NCI-H2196 (cell line): Measurements from ENCODE around the gene DUSP2.

ENCODE experiments used
- DNase-seq: peaks from one replicate; lab custom pipeline; 2025; ENCODE audit not compliant: unreplicated experiment; lab: John Stamatoyannopoulos, UW

The DUSP2 gene

DNA sequence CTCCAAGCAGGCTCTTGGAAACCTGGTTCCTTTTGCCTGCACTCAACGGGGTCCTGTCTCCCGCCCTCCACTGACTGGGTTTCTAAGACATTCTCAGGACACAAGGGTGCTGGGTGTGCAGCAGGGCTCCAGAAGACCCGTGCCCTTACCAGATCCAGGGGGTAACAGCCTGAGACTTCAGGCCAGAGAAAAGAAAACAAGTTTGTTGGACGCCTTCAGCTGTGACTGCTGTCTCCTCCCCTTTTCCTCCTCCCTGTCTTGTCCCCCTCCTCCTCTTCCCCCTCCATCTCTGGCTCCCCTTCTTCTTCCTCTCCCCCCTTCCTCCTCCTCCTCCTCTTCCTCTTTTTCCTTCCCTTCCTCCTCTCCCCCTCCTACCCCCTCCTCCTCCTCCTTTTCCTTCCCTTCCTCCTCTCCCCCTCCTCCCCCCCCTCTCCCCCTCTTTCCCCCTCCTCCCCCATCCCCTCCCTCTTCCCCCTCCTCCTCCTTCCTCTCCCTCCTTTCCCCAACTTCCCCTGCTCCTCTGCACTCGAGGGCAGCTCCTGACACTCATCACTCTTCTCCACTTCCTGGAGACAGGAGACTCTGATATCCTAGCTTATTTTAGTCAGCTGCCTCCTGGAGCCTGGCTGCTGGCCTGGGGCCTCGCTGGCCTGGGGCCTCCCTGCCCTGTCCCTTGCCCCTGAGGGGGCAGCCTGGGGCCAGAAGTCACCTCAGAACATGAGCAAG, 41.3 kb downstream of the DUSP2 start:
- no peak for DNase-seq

DNA sequence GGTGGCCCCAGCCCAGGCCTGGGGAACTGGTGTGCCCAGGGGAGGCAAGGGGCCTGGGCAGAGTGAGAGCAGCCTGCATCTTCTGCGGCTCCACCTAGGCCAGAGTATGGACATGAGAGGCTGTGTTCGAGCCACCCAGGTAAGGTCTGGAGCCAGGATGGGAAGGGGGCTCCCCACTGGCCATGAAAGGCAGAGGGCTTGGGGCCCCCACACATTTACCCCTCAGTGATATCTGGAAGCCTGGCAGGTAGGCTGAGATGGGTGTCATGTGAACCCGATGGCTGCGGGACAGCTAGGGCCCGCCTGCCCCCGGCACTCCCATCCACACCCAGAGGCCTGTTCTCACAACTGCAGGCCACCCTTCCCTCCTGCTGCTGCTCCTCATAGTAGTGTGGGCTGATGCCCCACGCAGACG, 42.0 kb downstream of the DUSP2 start:
- no peak for DNase-seq

DNA sequence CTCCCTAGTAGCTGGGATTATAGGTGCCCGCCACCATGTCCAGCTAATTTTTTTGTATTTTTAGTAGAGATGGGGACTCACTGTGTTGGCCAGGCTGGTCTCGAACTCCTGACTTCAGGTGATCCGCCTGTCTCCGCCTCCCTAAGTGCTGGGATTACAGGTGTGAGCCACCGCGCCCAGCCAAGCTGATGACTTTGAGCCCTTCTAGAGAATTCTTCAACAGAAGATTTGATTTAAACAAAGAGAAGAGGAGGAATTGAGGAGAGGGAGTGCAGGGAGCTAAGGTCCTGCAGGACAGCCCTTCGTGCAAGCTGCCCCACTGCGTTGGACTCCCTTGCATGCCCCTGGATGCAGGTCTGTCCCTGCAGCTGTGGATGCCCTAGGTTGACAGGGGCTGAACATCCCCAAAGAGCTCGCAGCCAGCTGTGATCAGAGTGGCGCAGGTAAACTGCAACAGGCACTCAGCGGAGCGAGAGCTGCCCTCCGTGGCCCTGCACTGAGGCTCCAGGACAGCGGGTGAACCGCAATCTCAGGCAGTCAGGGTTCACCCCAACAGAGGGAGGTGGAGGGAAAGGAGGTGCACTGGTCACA, 42.5 kb downstream of the DUSP2 start:
- DNase-seq, result no peak

DNA sequence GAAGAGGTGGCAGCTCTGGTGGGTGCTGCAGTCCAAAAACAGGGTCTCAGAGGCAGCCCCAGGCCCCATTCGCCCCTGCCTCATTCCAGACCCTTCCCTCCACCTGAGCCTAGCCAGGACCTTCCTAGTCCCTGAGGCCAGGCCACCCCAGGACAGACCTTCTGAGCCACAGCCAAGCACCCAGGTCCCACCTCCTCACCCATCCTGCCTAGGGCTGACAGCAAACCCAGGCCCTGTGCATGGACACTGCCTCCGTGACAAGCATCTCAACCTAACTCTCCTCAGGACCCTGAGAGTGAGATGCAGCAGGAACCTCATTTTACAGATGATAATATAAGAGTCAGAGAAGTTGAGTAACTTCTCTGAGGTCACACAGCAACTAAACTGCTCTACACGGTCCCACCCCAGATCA, 44.3 kb downstream of the DUSP2 start:
- DNase-seq, result no peak

DNA sequence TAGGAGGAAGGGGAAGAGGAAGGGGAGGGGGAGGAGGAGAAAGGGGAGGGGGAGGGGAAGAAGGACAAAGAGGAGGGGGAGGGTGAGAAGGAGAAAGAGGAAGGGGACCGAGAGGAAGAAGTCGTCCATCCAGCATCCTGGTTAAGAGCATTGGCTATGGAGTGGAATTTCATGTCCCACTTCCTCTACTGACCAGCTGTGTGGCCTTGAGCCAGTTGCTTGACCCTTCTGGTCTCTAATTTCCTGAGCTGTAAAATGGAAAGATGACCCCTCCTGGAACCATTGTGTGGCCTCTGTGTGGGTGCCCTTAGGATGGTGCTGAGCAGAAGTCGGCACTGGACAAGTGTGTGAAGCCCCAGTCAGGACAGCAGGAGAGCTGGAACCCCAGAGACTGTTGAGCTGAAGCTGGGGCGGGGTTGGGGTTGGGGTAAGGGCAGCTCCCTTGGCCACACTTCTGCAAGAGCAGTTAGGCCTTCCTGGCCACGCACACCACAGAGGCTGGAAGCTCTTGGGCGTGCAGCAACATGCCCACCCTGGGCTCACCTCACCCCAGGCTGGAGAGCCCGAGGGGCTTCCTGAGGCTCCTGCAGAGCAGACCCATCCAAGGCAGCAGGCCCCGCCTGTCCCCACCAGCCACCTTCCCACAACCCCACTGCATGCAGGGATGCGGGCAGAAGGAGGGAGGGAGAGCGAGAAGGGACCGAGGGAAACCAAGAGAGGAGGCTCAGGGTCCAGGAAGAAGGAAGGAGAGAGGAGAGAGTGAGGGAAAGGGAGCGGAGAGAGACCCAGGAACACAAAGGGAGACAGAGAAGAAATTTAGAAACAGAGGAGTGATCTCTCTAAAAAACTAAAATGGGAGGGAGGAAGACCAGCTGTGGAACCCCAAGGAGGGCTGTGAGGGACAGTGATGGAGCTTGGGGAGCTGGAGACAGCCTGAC, 45.1 kb downstream of the DUSP2 start:
- DNase-seq, result no peak

DNA sequence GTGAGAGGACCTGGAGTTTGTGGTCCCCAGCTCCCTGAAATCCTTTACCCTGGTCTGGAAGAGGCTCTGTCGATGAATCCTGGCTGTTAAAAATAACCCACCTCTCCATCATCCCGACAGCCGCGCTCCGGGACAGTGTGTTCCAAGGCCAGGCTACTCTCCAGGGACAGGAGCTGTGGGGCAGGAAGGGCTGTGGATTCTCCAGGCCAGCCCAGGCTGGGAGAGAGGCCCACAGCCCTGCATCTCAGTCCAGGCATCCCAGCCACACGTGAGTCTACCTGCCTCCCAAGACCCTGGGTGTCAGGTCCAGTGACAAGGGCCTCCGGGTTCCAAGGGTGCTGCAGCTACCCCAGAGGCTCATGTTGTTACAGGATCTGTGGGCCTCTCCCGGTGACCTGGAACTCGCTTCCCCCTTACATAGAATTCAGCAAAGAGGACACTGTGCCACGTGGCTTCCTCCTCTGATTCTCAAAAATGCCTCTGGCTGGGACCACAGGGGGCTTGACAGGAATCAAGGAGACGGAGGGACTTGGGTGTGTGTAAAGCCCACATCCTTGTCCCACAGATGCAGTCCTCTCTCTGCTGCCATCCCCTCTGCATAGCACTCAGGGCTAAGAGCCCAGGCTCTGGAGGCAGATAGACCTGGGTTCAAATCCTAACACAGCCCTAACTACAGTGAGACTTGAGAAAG, 46.2 kb downstream of the DUSP2 start:
- DNase-seq, result no peak

DNA sequence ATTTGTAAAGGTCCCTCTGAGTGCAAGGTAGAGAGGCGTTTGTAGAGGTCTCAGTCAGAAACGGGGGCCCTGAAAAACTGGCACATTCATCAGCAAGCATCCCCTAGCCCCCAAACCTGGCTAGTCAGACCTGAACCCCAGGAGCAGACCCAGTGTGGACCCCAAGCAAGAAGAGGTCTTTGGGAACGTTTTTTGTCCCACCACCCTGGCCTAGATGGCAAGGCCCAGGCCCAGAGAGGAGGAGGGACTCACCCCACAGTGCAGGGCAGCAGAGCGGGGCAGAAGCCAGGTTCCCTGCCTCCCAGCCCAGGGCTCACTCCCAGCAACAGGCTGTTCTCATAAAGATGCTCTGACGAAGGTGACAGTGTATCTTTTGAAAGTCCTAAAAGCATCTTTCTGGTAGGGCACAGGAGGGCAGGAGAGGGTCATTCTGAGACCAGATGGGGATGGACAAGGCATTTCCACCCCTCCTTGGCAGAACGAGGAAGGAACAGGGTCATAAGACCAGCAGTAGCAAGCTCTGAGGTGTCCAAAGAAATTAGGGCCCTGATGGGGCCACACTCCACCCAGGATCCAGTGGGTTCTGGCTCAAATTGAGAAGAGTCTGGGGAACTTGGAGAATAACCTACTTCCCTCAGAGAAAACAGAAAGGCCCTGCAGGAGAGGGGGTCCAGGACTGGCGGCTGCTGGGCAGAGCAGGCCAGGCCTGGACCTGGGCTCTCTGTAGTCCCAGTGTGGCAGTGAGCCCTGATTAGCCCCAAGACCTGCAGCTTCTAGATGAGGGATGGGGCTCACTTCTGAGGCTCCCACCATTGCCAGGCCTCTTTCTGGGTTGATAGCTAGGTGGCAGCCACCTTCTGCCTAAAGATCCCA, 47.1 kb downstream of the DUSP2 start:
- no peak for DNase-seq

DNA sequence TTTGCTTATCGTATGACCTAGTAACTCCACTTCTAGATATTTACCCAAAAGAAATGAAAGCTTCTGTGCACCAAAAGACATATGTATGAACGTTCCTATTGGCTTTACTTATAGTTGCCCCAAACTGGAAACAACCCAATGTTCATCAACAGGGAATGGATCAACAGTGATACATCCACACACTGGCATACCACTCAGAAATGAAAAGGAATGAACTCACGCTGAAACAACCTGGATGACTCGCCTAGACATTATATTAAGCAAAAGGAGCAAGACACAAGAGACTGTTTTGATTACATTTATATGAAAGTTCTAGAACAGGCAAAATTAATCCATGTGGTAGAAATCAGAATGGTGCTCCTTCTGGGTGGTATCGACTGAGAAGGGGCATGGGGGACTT, 47.8 kb downstream of the DUSP2 start:
- DNase-seq, result no peak

DNA sequence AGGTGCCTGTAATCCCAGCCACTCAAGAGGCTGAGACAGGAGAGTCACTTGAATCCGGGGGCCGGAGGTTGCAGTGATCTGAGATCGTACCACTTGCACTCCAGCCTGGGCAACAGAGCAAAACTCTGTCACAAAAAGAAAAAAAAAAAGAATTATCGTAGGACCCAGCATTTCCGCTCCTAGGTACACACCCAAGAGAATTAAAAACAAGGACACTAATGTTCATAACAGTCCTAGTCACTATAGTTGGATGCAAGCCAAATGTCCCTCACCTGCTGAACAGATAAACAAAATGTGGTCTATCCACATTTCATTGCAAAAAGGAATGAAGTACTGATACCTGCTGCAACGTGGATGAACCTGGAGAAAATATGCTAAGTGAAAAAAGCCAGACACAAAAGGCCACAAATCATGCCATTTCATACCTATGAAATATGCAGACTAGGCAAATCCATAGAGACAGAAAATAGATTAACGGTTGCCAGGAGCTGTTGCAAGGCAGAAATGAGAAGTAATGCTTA, 50.1 kb downstream of the DUSP2 start:
- DNase-seq, result peak; percentile 27

DNA sequence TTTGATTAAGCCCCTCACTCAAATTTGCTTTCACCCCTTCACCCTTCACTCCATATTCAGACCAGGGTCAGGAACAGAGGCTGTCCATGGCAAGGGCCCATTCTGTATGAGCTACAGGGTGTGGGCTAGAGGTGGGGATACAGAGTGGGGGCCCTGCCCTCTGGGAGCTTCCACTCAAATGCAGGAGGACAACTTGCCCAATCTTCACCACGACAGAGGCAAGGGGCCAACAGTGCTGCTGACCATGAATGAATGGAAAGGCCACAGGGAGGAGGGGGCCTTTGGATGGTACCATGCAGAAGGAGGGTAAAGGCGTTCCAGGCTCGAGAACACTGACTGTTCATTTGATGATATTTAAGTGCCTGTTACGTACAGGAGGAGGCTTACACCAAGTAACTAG, 51.7 kb downstream of the DUSP2 start:
- DNase-seq, result no peak
